SU-DHL-6 (cell line): ENCODE results near the gene CDK14.

Experiments used
- H2AFZ ChIP-seq: fragments of 200-600 bp; sonication (generic); 2 replicates; pipeline ENCODE4 v1.6.1; 2014; ENCODE audit warnings: low read depth, mild to moderate bottlenecking, moderate library complexity, mixed read lengths, antibody characterized with exemption, low read length; ENCODE audit not compliant: severe bottlenecking
- H3F3A ChIP-seq: fragments of 200-600 bp; shearing (Covaris generic); 2 replicates; pipeline ENCODE4 v1.6.0; 2016; ENCODE audit warnings: antibody characterized with exemption, mild to moderate bottlenecking; ENCODE audit not compliant: insufficient read depth
- H3K27ac ChIP-seq: fragments of 200-600 bp; sonication (generic); 2 replicates; pipeline ENCODE4 v1.5.1; 2016; ENCODE audit warnings: low read depth, mild to moderate bottlenecking, low read length, moderate library complexity, mixed read lengths
- H3K27me3 ChIP-seq: fragments of 200-600 bp; sonication (generic), shearing (Covaris generic); 2 replicates; pipeline ENCODE4 v1.6.0; 2014; ENCODE audit warnings: mild to moderate bottlenecking, low read length
- H3K36me3 ChIP-seq: fragments of 200-600 bp; sonication (generic); 2 replicates; pipeline ENCODE4 v1.6.1; 2014; ENCODE audit warnings: mild to moderate bottlenecking, low read length, mixed read lengths
- H3K4me2 ChIP-seq: fragments of 300-600, 200-600 bp; shearing (Covaris generic), sonication (generic); 2 replicates; pipeline ENCODE4 v1.6.0; 2014; ENCODE audit warnings: low read length, low read depth, mild to moderate bottlenecking; ENCODE audit not compliant: poor library complexity, severe bottlenecking
- H3K4me3 ChIP-seq: fragments of 200-600 bp; sonication (generic); 2 replicates; pipeline ENCODE4 v1.5.1; 2014; ENCODE audit warnings: antibody characterized with exemption, low read length, mild to moderate bottlenecking, mixed read lengths; ENCODE audit not compliant: insufficient read depth, poor library complexity, severe bottlenecking
- H3K79me2 ChIP-seq: fragments of 200-600 bp; sonication (generic); 2 replicates; pipeline ENCODE4 v1.6.1; 2014; ENCODE audit warnings: mild to moderate bottlenecking, low read length, moderate library complexity; ENCODE audit not compliant: insufficient read depth
- H3K9ac ChIP-seq: fragments of 200-600 bp; sonication (generic); 2 replicates; pipeline ENCODE4 v1.7.0; 2014; ENCODE audit warnings: mild to moderate bottlenecking, low read length
- H3K9me2 ChIP-seq: fragments of 200-600 bp; sonication (generic); replicated peaks from 2 replicates; pipeline ENCODE4 v1.6.1; 2014; ENCODE audit warnings: low read length; ENCODE audit not compliant: insufficient read depth
- H3K9me3 ChIP-seq: fragments of 200-600 bp; sonication (generic); 2 replicates; pipeline ENCODE4 v1.6.1; 2014; ENCODE audit warnings: low read length, mixed read lengths; ENCODE audit not compliant: insufficient read depth
- H4K20me1 ChIP-seq: fragments of 200-600 bp; sonication (generic); 2 replicates; pipeline ENCODE4 v1.6.1; 2014; ENCODE audit warnings: low read depth, mild to moderate bottlenecking, antibody characterized with exemption, low read length, moderate library complexity, mixed read lengths
- EZH2phosphoT487 ChIP-seq: fragments of 200-600 bp; sonication (generic), shearing (Covaris generic); conservative IDR thresholded peaks from 2 replicates; pipeline ENCODE4 v1.6.1; 2018; ENCODE audit warnings: mild to moderate bottlenecking, antibody characterized with exemption, low read length, moderate library complexity, mixed read lengths
- TF ChIP-seq, protein P1 (sequence below): fragments of 200-600 bp; sonication (generic); IDR thresholded peaks from one replicate; pipeline ENCODE4 v1.5.1; 2017; ENCODE audit warnings: antibody characterized with exemption, mild to moderate bottlenecking, low read length, moderate library complexity; ENCODE audit not compliant: insufficient read depth, poor library complexity, severe bottlenecking

The CDK14 gene

DNA sequence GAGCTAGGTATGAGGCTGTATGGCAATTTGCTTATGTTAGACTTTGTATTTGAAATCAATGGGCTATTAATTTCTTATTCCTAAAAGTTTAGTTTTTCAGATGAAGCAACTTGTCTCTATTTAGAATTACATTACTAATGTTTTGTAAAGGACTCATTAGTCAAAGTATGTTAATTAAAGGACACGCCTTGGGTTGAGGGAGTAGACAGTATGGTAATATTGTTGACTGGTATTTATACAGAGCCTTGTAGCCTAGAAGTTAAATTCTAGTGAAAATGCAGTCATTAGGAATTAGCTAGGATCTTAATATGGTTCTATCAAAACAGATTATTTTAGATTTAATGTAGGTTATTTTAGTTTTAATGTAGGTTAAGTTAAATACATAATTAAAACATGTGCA lies 6.2 kb downstream of the CDK14 start:
- H3K9me2 ChIP-seq, result no peaks in the 10 kb centered on the region
- no peaks in the 10 kb centered on the region for H3K79me2 ChIP-seq
- 0 out of 2 replicates have a peak, but pooled peaks cover 8% of the 10 kb centered on the region for H4K20me1 ChIP-seq
- H3K27ac ChIP-seq, result no peak overlapping the region
- no peak overlapping the region for H3K4me2 ChIP-seq
- H3K27me3 ChIP-seq, result no peaks in the 10 kb centered on the region
- TF ChIP-seq, protein P1, sequence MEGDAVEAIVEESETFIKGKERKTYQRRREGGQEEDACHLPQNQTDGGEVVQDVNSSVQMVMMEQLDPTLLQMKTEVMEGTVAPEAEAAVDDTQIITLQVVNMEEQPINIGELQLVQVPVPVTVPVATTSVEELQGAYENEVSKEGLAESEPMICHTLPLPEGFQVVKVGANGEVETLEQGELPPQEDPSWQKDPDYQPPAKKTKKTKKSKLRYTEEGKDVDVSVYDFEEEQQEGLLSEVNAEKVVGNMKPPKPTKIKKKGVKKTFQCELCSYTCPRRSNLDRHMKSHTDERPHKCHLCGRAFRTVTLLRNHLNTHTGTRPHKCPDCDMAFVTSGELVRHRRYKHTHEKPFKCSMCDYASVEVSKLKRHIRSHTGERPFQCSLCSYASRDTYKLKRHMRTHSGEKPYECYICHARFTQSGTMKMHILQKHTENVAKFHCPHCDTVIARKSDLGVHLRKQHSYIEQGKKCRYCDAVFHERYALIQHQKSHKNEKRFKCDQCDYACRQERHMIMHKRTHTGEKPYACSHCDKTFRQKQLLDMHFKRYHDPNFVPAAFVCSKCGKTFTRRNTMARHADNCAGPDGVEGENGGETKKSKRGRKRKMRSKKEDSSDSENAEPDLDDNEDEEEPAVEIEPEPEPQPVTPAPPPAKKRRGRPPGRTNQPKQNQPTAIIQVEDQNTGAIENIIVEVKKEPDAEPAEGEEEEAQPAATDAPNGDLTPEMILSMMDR, result no peak
- no peak for TF ChIP-seq EZH2phosphoT487
- no peaks in the 10 kb centered on the region for H3K9me3 ChIP-seq
- H3K9ac ChIP-seq, result no peak overlapping the region
- no peaks in the 10 kb centered on the region for H3K36me3 ChIP-seq
- H3F3A ChIP-seq, result peaks cover 6% of the 10 kb centered on the region; the same call in 1 of the 2 replicates
- H2AFZ ChIP-seq, result no peak overlapping the region
- H3K4me3 ChIP-seq, result no peak overlapping the region

DNA sequence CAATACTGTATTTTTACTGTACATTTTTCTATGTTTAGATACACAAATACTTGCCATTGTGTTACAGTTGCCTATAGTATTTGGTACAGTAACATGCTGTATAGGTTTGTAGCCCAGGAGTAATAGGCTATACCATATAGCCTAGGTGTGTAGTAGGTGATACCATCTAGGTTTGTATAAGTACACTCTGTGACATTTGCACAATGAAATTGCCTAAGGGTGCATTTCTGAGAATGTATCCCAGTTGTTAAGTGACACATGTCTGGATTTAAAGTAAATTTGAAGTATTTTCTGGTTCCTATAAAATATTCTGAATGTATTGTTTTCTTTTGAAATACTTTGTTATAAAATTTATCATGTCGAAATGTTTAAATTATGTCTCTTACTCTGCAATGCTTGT lies 7.2 kb downstream of the CDK14 start:
- Histone ChIP-seq H3K4me2 (no peak overlapping the region), H3K27ac (no peak overlapping the region), H2AFZ (no peak overlapping the region), H3K9ac (no peak overlapping the region), H3K4me3 (no peak overlapping the region), H4K20me1 (0 out of 2 replicates have a peak, but pooled peaks cover 8% of the 10 kb centered on the region), H3K79me2 (no peaks in the 10 kb centered on the region), H3K27me3 (no peaks in the 10 kb centered on the region), H3K9me3 (no peaks in the 10 kb centered on the region), H3F3A (no peaks in the 10 kb centered on the region), H3K36me3 (no peaks in the 10 kb centered on the region), H3K9me2 (no peaks in the 10 kb centered on the region)
- TF ChIP-seq, protein P1, result no peak
- TF ChIP-seq EZH2phosphoT487, result no peak

GRCh38 chr7:90604383-90604782 lies 8.3 kb downstream of the CDK14 start:
- no peak overlapping the region for H3K9ac ChIP-seq

More at GRCh38 chr7:90604383-90604782, 8.3 kb downstream of the CDK14 start:
- no peak for TF ChIP-seq EZH2phosphoT487
- TF ChIP-seq, protein P1, result no peak
- H3F3A ChIP-seq, result no peaks in the 10 kb centered on the region
- H3K4me3 ChIP-seq, result no peak overlapping the region
- H3K36me3 ChIP-seq, result no peaks in the 10 kb centered on the region
- H2AFZ ChIP-seq, result no peak overlapping the region
- H3K9me2 ChIP-seq, result no peaks in the 10 kb centered on the region
- H4K20me1 ChIP-seq, result 0 out of 2 replicates have a peak, but pooled peaks cover 8% of the 10 kb centered on the region
- no peak overlapping the region for H3K4me2 ChIP-seq
- H3K9me3 ChIP-seq, result no peaks in the 10 kb centered on the region
- no peaks in the 10 kb centered on the region for H3K79me2 ChIP-seq
- H3K27ac ChIP-seq, result no peak overlapping the region
- H3K27me3 ChIP-seq, result no peaks in the 10 kb centered on the region
